ENCODE results near the gene GLIS2. TPM values are rescaled to one million over a fixed set of nuclear protein-coding genes. Genes with fewer than 3 reads are reported as not detected.

The GLIS2 gene
- total RNA-seq, 2 experiments from 2014 or later: not detected

- no peak overlapping the region for H3K27ac Mint-ChIP-seq
These were observed 37.8 kb upstream of the GLIS2 start for GRCh38 chr16:4277987-4278513.

GRCh38 chr16:4280625-4281024 lies 35.2 kb upstream of the GLIS2 start:
- no peaks in the 10 kb centered on the region for H3K9me3 Mint-ChIP-seq
- H3K36me3 Mint-ChIP-seq (ENCODE audit: low read depth): no peaks in the 10 kb centered on the region
- peaks cover 0 to 3% of the 10 kb centered on the region in 2 experiments for H3K27me3 ChIP-seq (ENCODE audit: control insufficient read depth in 1 of 2, insufficient read depth in 2 of 2, low read length in 2 of 2)
- no peaks in the 10 kb centered on the region for H3K4me1 ChIP-seq (ENCODE audit: insufficient read depth, low read length)
- no peak overlapping the region for H3K27ac ChIP-seq (ENCODE audit: low read depth in 1 of 2, low read length in 2 of 2)
- H3K4me3 Mint-ChIP-seq: no peak overlapping the region
- H3K9me3 ChIP-seq (ENCODE audit: control insufficient read depth in 1 of 2, insufficient read depth in 1 of 2, low read length in 2 of 2): no peaks in the 10 kb centered on the region
- ATAC-seq (ENCODE audit: poor library complexity) (no peak), DNase-seq (no peak)
- TF ChIP-seq CTCF (IDR thresholded peaks at IDR 0.05): no peak
- H3K27ac Mint-ChIP-seq: no peak overlapping the region
- CTCF ChIA-PET: no interaction called here
- peaks cover 7% of the 10 kb centered on the region for H3K27me3 Mint-ChIP-seq
- no peaks in the 10 kb centered on the region for H3K4me1 Mint-ChIP-seq (ENCODE audit: low read depth)
- intact Hi-C loops (cut with DNase I, micrococcal nuclease): loop anchor here in 1 of 2 experiments (10.0 kb wide), 1 partner anchor 304 kb away; no protein-coding TSS in a partner anchor
- POLR2A ChIA-PET: no interaction called here
- no peak overlapping the region for H3K4me3 ChIP-seq (ENCODE audit: low read length)
- H3K36me3 ChIP-seq (ENCODE audit: insufficient read depth, low read length): no peaks in the 10 kb centered on the region

More at GRCh38 chr16:4277987-4278513, 37.8 kb upstream of the GLIS2 start:
- Histone ChIP-seq H3K27me3 (ENCODE audit: control insufficient read depth in 1 of 2, insufficient read depth in 2 of 2, low read length in 2 of 2) (no peaks in the 10 kb centered on the region), H3K36me3 (ENCODE audit: insufficient read depth, low read length) (no peaks in the 10 kb centered on the region), H3K9me3 (ENCODE audit: control insufficient read depth in 1 of 2, insufficient read depth in 1 of 2, low read length in 2 of 2) (no peaks in the 10 kb centered on the region), H3K4me3 (ENCODE audit: low read length) (no peak overlapping the region), H3K27ac (ENCODE audit: low read depth in 1 of 2, low read length in 2 of 2) (no peak overlapping the region), H3K4me1 (ENCODE audit: insufficient read depth, low read length) (peaks cover 8% of the 10 kb centered on the region)
- ChIA-PET CTCF (interaction anchor here (1.1 kb wide), 1 partner anchor 24 kb away, joined by 5 read pairs; no protein-coding TSS in a partner anchor), POLR2A (interaction anchor here (1.1 kb wide), 1 partner anchor 69 kb away, joined by 3 read pairs; no protein-coding TSS in a partner anchor)
- intact Hi-C loops (cut with DNase I, micrococcal nuclease): no loop called here
- DNase-seq (no peak), ATAC-seq (ENCODE audit: poor library complexity) (no peak)
- Mint-ChIP-seq H3K9me3 (no peaks in the 10 kb centered on the region), H3K27me3 (no peaks in the 10 kb centered on the region), H3K4me1 (ENCODE audit: low read depth) (peaks cover 4% of the 10 kb centered on the region), H3K4me3 (no peak overlapping the region), H3K36me3 (ENCODE audit: low read depth) (peaks cover 3% of the 10 kb centered on the region)
- TF ChIP-seq CTCF (IDR thresholded peaks at IDR 0.05): no peak

GRCh38 chr16:4283441-4283840 lies 32.4 kb upstream of the GLIS2 start:
- Histone ChIP-seq H3K27ac (ENCODE audit: low read depth in 1 of 2, low read length in 2 of 2) (no peak overlapping the region), H3K9me3 (ENCODE audit: control insufficient read depth in 1 of 2, insufficient read depth in 1 of 2, low read length in 2 of 2) (no peaks in the 10 kb centered on the region), H3K4me1 (ENCODE audit: insufficient read depth, low read length) (peaks cover 5% of the 10 kb centered on the region), H3K36me3 (ENCODE audit: insufficient read depth, low read length) (no peaks in the 10 kb centered on the region), H3K4me3 (ENCODE audit: low read length) (no peak overlapping the region), H3K27me3 (ENCODE audit: control insufficient read depth in 1 of 2, insufficient read depth in 2 of 2, low read length in 2 of 2) (peaks cover 0 to 3% of the 10 kb centered on the region in 2 experiments)
- no peak overlapping the region for H3K27ac Mint-ChIP-seq
- ATAC-seq (ENCODE audit: poor library complexity): no peak
- intact Hi-C loops (cut with DNase I, micrococcal nuclease): loop anchor here in 1 of 2 experiments (10.0 kb wide), 1 partner anchor 301 kb away; no protein-coding TSS in a partner anchor
- no peaks in the 10 kb centered on the region for H3K36me3 Mint-ChIP-seq (ENCODE audit: low read depth)
- H3K9me3 Mint-ChIP-seq: no peaks in the 10 kb centered on the region
- H3K4me1 Mint-ChIP-seq (ENCODE audit: low read depth): no peaks in the 10 kb centered on the region
- CTCF ChIA-PET: interaction anchor here (1.5 kb wide), 1 partner anchor 12 kb away, joined by 3 read pairs; no protein-coding TSS in a partner anchor
- DNase-seq: no peak
- H3K4me3 Mint-ChIP-seq: no peak overlapping the region
- POLR2A ChIA-PET: no interaction called here
- H3K27me3 Mint-ChIP-seq: peaks cover 12% of the 10 kb centered on the region
- TF ChIP-seq CTCF (IDR thresholded peaks at IDR 0.05): no peak

Measured in CD4-positive, alpha-beta T cell (primary cell).